HEK293 (cell line): ENCODE measurements around the gene RSBN1L.

Source experiments
- OVOL3 ChIP-seq: fragments of 450-650 bp; formaldehyde crosslinking; IDR thresholded peaks from 2 replicates; pipeline ENCODE4 v1.5.1; 2016; ENCODE audit warnings: missing biosample characterization, missing genetic modification characterization
- ZNF133 ChIP-seq: fragments of 450-650 bp; formaldehyde crosslinking; IDR thresholded peaks from 2 replicates; pipeline ENCODE4 v1.5.1; 2016; ENCODE audit warnings: missing biosample characterization, missing genetic modification characterization
- ZNF433 ChIP-seq: fragments of 450-650 bp; formaldehyde crosslinking; IDR thresholded peaks from 2 replicates; pipeline ENCODE4 v1.5.1; 2016; ENCODE audit warnings: missing biosample characterization, missing genetic modification characterization, low read depth
- ZNF48 ChIP-seq: fragments of 450-650 bp; formaldehyde crosslinking; IDR thresholded peaks from 2 replicates; pipeline ENCODE4 v1.5.1; 2016; ENCODE audit warnings: missing biosample characterization, missing genetic modification characterization
- ZNF777 ChIP-seq: fragments of 450-650 bp; formaldehyde crosslinking; IDR thresholded peaks from 2 replicates; pipeline ENCODE4 v1.5.1; 2017; ENCODE audit warnings: missing biosample characterization, missing genetic modification characterization, borderline replicate concordance
- TF ChIP-seq, protein P1 (sequence below): fragments of 450-650 bp; formaldehyde crosslinking; IDR thresholded peaks from 2 replicates; pipeline ENCODE4 v1.5.1; 2016; ENCODE audit warnings: missing biosample characterization, missing genetic modification characterization

DNA sequence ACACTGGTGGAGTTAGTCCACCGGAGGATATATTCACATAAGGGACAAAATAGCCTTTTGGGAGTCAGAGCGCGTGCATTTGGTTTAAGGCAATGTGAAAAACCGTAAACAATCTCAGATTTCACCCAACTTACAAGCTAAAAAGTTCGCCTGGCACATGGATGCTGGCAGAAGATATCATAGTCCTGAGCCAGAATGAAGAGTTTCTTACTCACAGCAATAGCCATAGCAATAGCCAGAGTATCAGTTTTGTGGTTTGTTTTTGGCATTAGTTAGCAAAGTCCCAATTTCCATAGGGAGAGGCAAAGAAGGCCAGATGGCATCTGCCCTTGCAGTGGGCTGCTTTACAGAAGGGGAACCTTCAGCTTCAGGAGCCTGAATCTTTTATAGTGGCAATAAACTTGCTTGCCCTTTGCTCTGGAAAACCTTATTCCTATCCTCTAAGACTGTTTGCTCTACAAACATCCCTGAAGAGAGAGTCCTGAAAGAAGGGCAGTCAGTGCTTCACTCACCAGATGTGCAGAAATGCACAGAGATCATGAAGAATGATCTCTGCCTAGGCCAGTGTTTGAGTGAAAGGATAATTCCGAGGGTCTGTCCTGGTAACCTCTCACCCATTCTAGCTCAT, 28.7 kb upstream of the RSBN1L start:
- no peak for TF ChIP-seq ZNF48 (tag by site-specific recombination)
- no peak for TF ChIP-seq ZNF133 (tag by site-specific recombination)
- no peak for TF ChIP-seq OVOL3 (tag by site-specific recombination)
- TF ChIP-seq ZNF777 (tag by site-specific recombination) = no peak
- no peak for TF ChIP-seq ZNF433 (tag by site-specific recombination)
- TF ChIP-seq, protein P1, sequence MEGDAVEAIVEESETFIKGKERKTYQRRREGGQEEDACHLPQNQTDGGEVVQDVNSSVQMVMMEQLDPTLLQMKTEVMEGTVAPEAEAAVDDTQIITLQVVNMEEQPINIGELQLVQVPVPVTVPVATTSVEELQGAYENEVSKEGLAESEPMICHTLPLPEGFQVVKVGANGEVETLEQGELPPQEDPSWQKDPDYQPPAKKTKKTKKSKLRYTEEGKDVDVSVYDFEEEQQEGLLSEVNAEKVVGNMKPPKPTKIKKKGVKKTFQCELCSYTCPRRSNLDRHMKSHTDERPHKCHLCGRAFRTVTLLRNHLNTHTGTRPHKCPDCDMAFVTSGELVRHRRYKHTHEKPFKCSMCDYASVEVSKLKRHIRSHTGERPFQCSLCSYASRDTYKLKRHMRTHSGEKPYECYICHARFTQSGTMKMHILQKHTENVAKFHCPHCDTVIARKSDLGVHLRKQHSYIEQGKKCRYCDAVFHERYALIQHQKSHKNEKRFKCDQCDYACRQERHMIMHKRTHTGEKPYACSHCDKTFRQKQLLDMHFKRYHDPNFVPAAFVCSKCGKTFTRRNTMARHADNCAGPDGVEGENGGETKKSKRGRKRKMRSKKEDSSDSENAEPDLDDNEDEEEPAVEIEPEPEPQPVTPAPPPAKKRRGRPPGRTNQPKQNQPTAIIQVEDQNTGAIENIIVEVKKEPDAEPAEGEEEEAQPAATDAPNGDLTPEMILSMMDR (tag by site-specific recombination) = no peak
